Panc1 (cell line): ENCODE measurements around the gene ABCF3.

ENCODE experiments used
- CTCF ChIP-seq: fragments of 450-650 bp; IDR thresholded peaks from 2 replicates; pipeline ENCODE4 v1.5.1; 2017; ENCODE audit warnings: mild to moderate bottlenecking
- POLR2AphosphoS5 ChIP-seq: IDR thresholded peaks from 2 replicates; pipeline ENCODE4 v1.6.1; 2012; ENCODE audit warnings: mild to moderate bottlenecking, low read depth, low read length, moderate library complexity
- REST ChIP-seq, 2 experiments: IDR thresholded peaks; 2 replicates each; pipeline ENCODE4 v1.6.1; 2011 to 2012; ENCODE audit warnings: low read depth in 2 of 2, control low read depth in 1 of 2, low read length in 1 of 2, mild to moderate bottlenecking in 1 of 2, moderate library complexity in 1 of 2; ENCODE audit not compliant: insufficient read depth in 1 of 2
- SIN3A ChIP-seq: IDR thresholded peaks from 2 replicates; pipeline ENCODE4 v1.6.1; 2012; ENCODE audit warnings: low read depth, mild to moderate bottlenecking, low read length, moderate library complexity, borderline replicate concordance; ENCODE audit not compliant: insufficient read depth

- TF ChIP-seq CTCF (no peak), POLR2AphosphoS5 (no peak), SIN3A (no peak), REST (IDR thresholded peaks at IDR 0.05; ENCODE audit: insufficient read depth in 1 of 2, low read depth in 2 of 2, low read length in 1 of 2) (no peak)
Measured at GRCh38 chr3:184237807-184238206, 51.8 kb downstream of the ABCF3 start.
